ENCODE data around the gene COG7.
"Not testable (repeated sequence)": the region's sequence is repeated elsewhere in the genome, so short reads cannot be mapped to it uniquely, and the experiment has no call there.

COG7 gene

DNA sequence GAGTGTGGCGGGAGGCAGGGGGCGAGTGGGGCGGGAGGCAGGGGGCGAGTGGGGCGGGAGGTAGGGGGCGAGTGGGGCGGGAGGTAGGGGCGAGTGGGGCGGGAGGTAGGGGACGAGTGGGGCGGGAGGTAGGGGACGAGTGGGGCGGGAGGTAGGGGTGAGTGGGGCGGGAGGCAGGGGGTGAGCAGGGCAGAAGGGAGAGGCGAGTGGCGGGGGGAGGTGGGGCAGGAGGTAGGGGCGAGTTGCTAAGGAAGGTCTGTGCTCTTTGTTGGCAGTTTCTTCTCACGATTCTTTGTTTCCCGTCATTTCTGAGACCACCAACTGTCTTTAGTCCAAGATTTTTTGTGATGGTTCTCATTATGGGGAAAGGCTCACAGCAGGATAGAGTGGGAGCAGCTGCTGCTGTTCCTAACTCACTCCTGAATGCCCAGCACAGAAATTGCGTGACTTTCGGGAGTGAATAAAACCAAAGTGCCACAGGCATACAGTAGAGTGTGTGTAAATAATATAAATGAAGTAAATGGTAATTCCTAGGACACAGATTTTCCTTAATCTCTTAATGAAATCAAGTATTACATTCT is 44.7 kb downstream of the COG7 start:
- no peak for DNase-seq

DNA sequence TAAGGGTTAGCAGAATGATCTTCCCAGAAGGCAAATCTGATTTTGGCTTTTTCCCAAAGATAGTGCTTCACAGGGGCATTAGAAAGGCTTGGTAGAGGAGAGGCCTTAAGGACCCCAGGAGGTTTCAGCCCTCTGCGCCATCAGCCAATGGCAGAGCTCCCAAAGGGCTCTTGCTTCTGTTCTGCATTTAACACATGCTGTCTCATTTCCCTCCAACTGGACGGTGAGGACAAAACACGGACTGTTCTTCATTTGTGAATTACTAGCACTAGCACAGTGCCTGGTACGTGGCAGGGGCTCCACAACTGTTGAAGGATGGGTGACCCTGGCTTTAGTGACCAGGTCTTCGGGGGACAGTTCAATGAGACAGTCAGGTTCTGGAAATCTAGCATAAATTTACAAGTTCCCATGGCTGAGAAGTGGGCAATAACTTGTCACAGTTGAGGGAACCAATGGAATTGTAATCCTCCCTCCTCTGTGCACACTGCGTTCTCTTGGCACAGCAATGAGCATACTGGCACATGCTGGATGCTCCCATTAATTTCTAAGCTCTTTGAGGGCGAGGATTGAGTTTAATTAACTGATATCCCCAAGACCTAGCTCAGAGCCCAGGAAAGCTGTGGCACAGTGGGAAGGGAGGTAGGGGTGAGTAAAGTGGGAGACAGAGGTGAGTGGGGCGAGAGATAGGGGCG is 45.4 kb downstream of the COG7 start:
- no peak for DNase-seq

DNA sequence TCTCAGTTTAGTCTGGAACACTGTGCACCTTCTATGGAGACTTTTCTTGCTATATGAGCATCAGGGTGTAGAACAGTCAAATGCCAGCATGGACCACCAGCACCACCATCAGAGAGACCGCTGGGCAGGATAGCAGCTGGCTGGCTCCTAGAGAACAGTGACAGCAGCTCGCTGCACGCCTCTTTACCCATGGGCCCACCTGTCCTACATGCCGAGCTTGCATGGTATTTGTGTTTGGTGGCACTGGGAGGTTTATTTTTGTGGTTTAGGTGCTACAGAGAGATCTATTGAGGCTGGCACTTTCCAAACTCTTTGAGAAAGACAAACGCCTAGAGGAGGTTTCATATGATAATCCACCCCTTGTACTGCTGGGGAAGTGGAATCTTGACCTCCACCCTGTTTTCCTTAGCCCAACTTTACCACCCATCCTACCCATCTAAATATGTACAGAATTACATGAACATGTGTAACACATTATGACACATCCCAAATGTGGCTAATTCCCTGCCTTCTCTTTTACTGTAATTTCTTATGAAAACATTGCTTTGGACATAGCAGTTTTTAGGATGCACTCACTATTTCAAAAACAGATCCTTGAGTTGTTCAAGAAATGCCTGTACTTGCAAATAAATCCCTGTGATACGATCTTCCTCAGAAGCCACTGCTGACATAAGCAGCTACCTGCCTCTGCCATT is 46.3 kb downstream of the COG7 start:
- no peak for DNase-seq

DNA sequence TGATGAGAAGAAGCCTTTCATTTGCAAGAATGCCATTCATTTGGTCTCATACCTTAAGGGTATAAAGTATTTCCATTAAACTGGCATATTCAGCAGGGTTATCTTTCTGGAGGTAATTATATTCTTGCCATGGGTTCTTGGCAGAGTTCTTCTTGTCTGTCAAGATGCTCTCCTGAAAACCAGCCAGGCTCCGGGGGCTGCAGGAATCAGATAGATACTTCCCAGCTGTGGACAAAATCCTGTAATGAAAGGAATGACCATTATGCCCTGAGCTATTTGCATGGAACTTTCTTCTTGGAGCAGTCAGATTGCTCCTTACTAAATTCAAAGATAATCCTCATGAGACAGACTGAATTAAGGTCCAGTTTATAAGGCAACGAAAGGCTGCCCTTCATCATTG is 47.0 kb downstream of the COG7 start:
- DNase-seq, result no peak

DNA sequence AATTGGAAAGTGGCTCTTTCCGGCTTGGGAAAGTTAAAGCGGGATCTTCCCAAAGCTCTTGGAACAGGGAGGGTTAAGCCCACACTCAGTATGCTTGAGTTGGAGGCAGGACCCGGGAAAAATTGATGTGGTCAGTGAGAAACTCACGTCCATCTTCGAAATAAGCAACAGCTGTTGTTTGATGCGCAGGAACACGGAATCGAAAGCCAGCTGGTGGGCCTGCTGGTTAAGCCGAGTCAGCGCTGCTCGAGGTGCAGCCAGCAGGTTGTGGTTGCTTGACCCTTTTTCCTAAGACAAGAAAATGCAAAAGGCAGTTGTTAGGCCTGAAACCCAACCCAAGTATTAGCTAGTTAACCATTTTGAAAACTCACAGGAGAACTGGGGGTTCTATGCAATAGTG is 49.4 kb downstream of the COG7 start:
- no peak for DNase-seq

DNA sequence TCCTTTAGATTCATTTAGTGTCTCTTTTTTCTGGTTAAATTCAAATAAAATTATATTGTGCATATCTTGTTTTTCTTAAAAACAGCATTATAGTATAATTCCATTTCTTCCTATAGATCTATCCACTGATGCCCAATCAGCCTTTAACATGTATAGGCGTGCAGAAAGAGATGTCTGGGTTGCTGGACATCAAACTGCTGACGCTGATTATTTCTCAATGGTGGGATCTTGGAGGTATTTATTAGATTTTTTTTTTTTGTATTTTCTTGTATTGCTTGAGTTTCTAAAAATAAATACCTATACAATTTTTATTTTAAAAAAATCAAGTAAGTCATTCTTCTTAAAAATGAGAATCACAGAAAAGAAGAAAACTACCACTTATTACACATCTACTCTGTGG is 50.9 kb downstream of the COG7 start:
- DNase-seq, result no peak

DNA sequence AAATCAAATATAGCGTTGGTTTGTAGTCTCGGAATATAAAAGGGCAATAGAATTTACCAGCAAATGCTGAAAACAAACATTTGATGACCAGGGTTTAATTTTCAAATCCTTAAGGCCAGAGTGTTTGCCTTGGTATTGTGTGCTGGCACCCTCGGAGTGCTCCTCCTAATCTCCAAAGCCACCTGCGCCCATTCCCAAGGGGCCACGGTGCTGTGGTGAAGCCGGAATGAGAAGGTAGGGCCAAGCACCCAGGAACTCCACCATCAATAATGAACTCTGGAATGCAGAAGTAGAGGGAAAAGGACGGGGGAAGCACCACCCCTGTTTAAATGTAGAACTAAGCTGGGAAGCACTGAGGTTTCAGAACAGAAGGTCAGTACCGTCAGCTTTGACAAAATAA is 51.9 kb downstream of the COG7 start:
- DNase-seq, result no peak

DNA sequence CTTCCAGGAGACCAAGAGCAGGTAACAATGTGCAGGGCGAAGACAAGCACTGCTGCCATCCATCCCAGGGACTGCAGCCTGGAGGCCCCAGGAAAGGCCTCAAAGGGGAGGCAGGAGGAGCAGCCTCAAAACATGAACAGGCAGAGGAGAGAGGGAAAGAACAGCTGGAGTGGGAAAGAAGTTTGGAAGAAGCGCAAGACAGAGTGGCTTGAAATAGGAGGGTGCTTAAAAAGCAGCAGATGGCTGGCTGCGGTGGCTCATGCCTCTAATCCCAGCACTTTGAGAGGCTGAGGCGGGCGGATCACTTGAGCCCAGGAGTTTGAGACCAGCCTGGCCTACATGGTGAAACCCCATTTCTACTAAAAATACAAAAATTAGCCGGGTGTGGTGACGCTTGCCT is 52.5 kb downstream of the COG7 start:
- not testable (repeated sequence) for DNase-seq

DNA sequence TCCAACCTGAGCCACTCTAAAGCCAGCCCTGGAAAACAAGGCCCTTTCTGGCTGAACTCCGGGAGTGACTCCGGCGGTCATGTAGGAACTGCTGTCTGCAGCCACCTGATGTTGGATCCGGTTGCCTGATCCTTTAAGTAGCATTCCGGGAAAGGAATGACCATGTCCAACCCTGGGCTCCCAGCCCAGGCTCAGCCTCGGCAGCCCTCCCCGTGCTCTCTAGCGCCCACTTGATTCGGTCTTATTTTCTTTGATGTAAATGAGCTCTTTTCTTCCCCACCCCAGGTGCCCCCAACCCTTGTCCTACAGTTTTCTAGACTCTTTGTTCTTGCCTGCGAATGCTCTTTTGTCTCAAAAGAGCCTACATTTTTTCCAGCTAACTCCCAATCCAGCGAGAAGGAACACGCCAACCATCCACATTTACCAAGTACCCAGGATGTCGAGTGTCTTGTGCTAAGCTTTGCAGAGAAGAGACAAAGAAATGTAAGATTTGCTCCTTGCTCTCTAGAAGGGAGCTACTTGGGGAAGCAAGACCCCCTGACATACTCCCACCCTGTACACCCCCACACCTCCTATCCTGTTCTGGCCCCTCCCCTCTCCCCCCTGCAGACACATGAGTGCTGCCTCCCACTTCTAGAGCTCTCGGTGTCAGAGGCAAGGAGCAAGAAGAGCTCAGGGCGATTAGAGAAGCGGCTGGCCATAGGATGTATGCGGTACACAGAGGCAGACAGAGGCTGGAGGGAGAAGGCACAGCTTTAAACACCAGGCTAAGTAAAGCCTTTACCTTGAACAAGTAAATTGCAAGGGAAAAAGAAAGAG is 53.8 kb downstream of the COG7 start:
- no peak for DNase-seq

DNA sequence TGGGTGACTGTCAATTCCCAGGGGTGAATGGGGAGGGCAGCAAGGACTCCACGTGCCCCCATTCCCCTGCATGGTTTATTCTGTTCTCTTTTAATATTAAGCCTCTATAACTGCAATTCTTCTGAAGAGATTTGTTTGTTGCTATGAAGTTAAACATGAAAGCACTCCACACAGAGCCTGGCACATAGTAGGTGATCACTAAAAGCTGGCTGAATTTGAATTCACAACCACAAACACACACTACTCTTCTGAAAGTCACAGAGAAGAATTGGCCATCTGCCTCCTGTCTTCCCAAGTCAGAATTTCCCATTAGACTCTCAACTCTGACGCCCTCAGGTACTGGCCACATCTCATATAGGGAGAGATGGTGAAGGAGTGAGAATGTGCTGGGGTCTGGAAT is 55.5 kb downstream of the COG7 start:
- DNase-seq, result no peak

DNA sequence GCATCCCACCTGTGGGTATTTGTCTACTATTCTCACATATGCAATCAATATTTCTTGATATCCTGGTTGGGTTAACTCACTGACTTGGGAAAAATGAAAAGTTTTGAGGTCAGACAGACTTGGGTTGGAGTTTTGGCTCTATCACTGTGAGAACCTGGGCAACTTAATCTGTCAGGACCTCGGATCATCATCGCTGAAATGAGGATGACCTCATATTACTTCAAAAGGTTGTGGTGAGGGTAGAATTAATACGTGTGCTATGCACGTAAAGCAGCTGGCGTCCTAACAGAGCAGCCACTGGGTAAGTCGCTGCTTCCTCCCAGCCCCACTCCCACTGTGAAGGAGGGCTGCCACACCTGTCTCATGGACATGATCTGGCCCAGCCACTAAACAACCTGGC is 57.3 kb downstream of the COG7 start:
- DNase-seq, result no peak

DNA sequence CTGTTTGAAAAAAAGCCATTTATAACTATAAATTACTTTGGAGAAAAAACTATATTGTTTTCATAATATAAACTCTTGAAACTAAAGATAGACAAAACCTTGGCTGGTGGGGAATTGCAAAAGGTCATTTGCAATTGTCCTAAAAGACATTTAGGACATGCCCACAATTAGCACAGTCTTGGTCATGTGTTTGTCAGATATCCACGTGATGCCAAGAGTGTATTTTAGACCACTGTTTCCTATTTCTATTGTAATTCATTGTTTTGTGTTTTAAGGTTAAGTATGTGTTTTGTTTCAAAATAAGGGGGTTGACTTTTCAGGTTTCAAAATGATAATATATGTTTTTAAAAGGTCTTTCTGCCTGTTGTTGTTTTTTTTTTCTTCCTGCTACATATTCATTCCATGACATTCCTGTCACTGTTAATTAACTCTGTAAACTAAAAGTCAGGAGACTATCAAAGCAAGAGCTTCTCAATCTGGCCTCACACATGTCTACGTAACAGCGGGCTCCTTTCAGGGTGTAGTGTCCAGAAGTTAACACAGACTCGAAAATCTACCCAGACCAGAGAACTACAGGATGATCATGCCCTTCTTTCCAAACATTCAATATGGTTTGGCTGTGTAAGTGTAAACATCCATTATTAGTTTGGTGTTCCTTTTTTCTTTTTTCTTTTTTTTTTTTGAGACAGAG is 58.7 kb downstream of the COG7 start:
- no peak for DNase-seq

DNA sequence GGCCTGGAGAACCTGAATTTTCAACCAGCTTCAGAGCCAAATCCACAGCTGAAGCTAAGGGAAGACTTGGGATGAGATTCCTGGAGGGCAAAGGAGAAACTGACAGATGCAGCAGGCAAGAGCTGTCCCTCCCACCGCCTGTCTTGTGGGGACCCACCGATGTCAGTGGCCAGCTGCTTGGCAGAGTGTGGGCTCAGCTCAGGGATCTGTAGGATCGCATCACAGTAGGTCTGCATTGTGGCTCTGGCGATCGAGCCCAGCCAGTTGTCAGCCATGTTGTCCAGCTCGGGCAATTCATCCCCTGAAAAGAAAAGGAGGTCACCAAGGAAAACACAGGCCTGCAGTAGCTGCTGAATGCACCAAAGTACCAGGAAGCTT is 60.8 kb downstream of the COG7 start:
- no peak for DNase-seq

DNA sequence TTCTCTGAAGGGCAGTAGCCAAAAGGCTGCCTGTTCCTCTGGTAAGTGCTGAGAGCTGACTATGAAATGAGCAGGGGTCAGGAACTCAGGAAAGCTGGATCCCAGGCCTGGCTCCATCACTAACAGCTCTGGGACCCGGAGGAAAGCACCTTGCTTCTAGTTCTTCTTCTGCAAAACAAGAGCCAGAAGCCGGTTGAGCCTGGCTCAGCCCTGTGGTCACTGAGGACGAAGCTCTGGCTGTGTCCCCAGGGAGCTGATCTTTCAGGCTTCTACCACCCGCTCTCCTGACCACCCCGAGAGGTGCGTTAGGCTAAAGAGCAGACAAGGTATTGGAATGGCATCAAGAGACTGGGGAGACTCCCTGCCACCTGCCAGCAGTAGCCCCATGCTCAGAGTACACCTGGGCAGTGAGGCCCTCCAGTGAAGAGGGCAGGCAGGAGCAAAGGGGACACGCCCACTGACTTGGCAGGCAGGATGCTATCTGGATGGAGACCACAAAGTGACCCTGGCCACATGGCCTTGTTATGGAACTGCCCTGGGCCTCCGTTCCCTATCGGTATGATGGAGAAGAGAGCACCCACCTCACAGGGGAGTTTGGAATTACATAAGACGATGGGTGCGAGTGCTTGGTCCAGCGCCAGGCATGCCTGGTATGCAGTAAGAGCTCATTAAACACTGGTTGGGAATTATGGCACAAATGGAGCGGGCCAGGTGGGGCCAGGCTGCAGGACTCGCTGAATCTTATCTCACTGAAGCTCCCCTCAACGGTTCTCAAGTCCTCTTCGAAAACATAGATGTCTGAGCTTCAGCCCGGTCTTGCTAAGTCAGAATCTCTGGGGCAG is 61.4 kb downstream of the COG7 start:
- no peak for DNase-seq

DNA sequence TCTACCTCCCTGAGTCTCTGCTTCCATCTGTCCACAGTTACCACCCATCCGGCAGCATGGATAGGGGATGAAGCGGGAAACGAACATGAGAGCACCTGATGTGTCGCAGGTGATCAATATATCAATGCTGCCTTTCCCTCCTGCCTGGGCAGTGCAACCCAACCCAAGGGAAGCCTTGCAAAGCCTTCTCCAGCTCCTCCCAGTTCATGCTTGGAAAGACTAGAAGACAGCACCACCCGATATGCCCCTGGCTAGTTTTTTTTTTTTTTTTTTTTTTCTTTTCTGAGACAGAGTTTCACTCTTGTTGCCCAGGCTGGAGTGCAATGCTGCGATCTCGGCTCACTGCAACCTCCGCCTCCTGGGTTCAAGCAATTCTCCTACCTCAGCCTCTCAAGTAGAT is 63.1 kb downstream of the COG7 start:
- DNase-seq, result not testable (repeated sequence)

DNA sequence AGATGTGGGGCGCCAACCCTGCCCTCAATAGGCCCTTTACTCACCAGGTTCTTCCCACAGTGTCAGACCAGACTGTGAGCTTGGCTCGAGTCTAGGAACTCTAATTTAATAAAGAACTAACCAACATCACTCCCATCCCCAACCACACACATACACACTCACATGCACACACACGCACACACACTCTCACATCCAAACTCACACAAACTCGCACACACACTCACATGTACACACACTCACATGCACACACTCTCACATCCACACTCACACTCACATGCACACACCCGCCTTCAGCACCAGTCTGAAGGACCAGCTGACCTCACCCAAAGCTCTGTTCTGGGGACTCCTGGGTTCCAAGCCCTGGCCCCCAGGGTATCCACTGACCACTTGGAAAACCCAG is 63.8 kb downstream of the COG7 start:
- no peak for DNase-seq

DNA sequence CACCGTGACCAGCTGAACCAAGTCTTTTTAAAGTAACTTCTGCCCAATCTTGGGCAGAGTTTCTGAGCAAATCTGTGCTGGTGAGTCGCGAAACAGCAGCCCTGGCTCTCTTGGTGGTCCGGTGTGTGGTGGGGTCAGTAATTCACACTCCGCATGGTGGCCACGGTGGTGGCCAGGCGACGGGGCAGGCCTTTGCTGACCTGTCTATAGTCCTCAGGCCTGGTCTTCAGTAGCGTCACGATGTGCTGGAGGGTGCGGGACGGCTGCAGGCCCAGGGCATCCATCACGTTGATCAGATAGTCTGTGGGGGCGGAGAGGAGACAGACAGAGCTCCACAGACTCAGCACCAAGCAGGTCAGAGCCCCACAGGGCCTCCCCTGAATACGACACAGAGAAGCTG is 64.2 kb downstream of the COG7 start:
- DNase-seq, result no peak

DNA sequence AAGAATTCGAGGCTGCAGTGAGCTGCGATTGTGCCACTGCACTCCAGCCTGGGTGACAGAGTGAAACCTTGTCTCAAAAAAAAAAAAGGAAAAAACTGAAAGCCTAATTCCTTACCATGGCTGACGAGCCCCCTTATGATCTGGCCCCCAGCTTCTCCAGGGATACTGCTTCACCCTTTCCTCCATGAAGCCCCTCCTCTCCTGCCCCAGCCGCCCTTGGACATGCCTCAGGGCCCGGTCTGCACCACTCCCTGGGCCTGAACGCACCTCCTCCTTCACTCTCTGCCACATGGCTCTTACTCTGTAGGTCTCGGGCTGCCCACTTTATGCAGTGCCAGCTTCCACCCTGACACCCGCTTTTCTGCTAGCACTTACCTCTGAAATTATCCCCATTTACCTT is 65.3 kb downstream of the COG7 start:
- no peak for DNase-seq

DNA sequence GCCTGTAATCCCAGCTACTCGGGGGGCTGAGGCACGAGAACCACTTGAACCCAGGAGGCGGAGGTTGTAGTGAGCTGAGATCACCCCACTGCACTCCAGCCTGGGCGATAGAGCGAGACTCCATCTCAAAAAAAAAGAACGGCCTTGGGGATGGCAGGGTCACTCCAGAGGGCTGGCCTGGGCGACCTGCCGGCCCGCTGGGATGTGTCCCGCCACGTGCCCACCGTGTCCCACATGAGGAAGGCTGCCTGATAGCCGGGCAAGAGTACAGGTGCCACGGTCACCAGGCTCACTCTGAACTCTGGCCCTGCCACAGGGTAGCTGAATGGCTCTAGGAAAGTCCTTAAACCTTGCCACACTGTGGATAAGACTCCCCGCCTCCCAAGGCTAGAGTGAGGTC is 67.5 kb downstream of the COG7 start:
- DNase-seq, result no peak

DNA sequence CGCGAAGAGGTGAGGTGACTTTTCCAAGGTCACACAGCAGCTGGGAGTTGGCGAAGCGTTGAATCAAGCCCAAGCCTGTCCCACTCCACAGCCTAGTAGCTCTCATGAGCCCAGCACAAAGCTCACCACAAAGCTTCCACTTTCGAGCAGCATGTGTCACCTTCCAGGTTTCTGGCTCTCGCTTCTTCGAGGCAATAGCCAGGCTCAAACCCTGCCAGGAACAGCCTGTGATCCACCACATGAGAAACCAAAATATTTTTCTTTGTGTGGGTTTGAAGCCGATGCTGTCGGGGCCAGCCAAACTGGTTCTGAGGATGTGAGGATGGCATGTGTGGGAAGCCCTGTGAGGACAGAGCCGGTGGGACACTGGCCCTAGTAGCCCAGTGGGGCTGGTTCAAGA is 68.1 kb downstream of the COG7 start:
- no peak for DNase-seq

DNA sequence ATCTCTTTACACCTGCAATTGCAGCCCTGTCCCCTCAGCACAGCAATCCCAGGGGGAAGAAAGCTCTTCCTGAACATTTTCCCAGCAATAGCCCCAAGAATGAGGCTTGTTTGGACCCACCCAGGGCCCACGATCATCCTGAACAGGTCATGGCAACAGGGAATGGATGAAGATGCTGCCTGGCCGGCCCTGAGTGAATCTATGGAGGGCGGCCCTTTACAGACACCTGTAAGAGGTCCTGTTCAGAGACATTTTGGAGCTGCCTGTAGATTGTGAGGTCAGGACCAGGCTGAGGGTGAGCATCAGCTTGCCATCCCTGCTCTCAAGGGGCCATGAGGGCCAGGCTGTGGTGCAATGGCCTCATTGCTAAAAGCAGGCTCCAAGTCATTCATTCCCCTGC is 69.1 kb downstream of the COG7 start:
- no peak for DNase-seq

DNA sequence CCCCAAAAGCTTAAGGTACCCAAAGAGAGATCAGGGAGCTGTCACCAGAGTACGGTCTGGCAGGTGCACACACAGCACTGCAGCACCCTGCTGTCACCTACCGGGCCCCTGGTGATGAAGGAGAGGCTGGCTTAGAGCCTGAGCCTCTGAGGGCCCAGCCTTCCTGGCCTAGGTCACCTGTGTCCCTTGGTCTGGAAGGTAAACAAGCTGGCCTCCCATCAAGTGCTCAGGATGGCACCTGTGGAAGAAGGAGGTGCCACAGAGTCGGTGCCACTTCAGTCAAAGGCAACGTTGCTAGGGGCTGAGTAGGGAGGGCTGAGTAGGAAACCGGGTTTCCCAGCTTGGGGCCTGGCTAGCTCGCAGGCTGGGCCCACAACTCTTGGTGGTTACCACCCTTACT is 70.7 kb downstream of the COG7 start:
- DNase-seq, result no peak
